Right lobe of liver (tissue), 6 donors: ENCODE data around the gene HSCB. TPM values are rescaled to one million over a fixed set of nuclear protein-coding genes. Genes with fewer than 3 reads are reported as not detected.
"Not testable (repeated sequence)": the region's sequence is repeated elsewhere in the genome, so short reads cannot be mapped to it uniquely, and the experiment has no call there.

Experiments
- ATAC-seq, 4 donors: fragments of 200-7000 bp; cut with Tn5 transposase; one replicate each; pipeline ENCODE4 v1.9.1; 2020; ENCODE audit warnings: mild to moderate bottlenecking in 4 of 4, moderate library complexity in 4 of 4
- DNase-seq, 3 donors: peaks; one replicate each; pipeline ENCODE4 v3.0.0-alpha.2; 2020
- H3K27ac ChIP-seq, 3 donors: fragments of 200-600 bp; one replicate each; pipeline ENCODE4 v1.8.0; 2022
- H3K27me3 ChIP-seq, 2 donors: fragments of 200-600 bp; one replicate each; pipeline ENCODE4 v1.8.0; 2022
- H3K36me3 ChIP-seq, 4 donors: fragments of 200-600 bp; sonication (generic) in 1 of 4; one replicate each; pipeline versions ENCODE4 v1.5.1 to v1.8.0; 2017 to 2022; ENCODE audit warnings: control low read depth in 1 of 4
- H3K4me1 ChIP-seq, 4 donors: fragments of 200-600 bp; sonication (generic) in 1 of 4; one replicate each; pipeline versions ENCODE4 v1.5.1 to v1.8.0; 2017 to 2022; ENCODE audit warnings: control low read depth in 1 of 4
- H3K4me3 ChIP-seq, 3 donors: fragments of 200-600 bp; one replicate each; pipeline ENCODE4 v1.8.0; 2022
- H3K9me3 ChIP-seq, 4 donors: fragments of 200-600 bp; sonication (generic) in 1 of 4; one replicate each; pipeline versions ENCODE4 v1.5.1 to v1.8.0; 2017 to 2022; ENCODE audit warnings: control low read depth in 1 of 4
- POLR2A ChIP-seq: fragments of 450-650 bp; IDR thresholded peaks from one replicate; pipeline ENCODE4 v1.6.1; 2017; ENCODE audit warnings: antibody characterized with exemption, mild to moderate bottlenecking
- WGBS: methylation state at CpG from one replicate; pipeline ENCODE4 v1.1.6; 2018; ENCODE audit warnings: low coverage, low lambda C conversion rate; ENCODE audit not compliant: insufficient coverage; ENCODE audit errors: missing lambda C conversion rate; 5-methylcytosine and 5-hydroxymethylcytosine counted together
- intact Hi-C, 2 donors: fragments of 100-400 bp; cut with DNase I; formaldehyde crosslinking; loops; one replicate each; pipeline versions ENCODE4 v1.11.2 to v1.14.1; 2022
- total RNA-seq, 6 experiments: library from RNA; depleted of rRNA in 2 of 6; stranded (reverse); fragments of >200 nt in 2 of 6; fragmentation: NEBNext Ultra II Directional in 3 of 6; extraction: Animal tissue kit (Norgen Biotek cat#: 25700) in 3 of 6; gene quantifications; one replicate each; pipeline versions ENCODE4 v1.1.0 to v1.2.4, GENCODE V29; 2016 to 2023
- TF ChIP-seq, protein P1 (sequence below), 4 donors: fragments of 200-600 bp in 3 of 4; fragments of 450-650 bp in 1 of 4; IDR thresholded peaks; one replicate each; pipeline versions ENCODE4 v1.5.1 to v1.8.0; 2016 to 2022; ENCODE audit warnings: antibody characterized with exemption in 4 of 4, mild to moderate bottlenecking in 2 of 4
- donor health status: DM: no; HTN: yes; CAD: no.
- donor health status: DM: no; HTN: no; CAD: no.
- donor health status: DM: no; HTN: no; CAD: no.
- donor health status: DM: no; HTN: yes; CAD: no.
- donor health status: DM: no; HTN: yes; CAD: no.

The HSCB gene
- total RNA-seq, 6 experiments from 2014 or later: 11.6 to 29.0 (median 13.4) TPM

DNA sequence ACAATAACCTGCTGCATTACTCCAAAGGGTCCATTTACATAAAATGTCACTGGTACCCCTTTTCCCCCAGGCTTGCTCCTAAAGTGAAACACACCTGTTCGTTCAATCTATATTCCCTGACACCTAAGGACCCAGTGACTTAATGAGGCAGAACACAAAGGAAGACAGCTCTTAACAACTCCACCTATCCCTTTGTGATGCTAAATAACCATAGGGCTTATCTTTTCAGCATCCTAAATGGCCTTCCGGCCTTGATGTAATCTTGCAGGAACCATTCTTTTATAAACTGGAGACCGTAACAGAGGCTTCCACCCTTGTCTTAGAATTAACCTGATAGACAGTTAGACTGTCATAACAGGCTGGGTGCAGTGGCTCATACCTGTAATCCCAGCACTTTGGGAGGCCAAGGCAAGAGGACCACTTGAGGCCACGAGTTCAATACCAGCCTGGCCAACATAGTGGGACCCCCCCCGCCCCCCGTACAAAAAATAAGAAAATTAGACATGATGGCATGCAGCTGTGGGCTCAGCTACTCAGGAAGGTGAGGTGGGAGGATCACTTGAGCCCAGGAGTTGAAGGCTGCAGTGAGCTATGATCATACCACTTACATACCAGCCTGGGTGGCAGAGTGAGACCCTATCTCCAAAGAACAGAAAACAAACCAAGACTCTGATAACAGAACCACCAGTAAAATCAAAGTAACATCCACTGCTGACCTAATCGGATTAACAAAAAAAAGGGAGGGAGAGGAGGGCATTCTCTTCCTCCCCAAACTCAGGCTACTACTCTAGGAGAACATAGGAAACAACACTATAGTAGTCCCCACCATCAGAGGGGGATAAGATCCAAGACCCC, 5.3 kb upstream of the HSCB start:
- no peak overlapping the region for H3K4me3 ChIP-seq
- H3K36me3 ChIP-seq: no peaks in the 10 kb centered on the region
- peaks cover 0 to 5% (median 2%) of the 10 kb centered on the region in 4 donors for H3K4me1 ChIP-seq
- H3K27ac ChIP-seq: no peak overlapping the region
- no peak for DNase-seq
- ATAC-seq: no peak
- intact Hi-C loops: no loop called here
- no peaks in the 10 kb centered on the region for H3K27me3 ChIP-seq
- no peaks in the 10 kb centered on the region for H3K9me3 ChIP-seq
- TF ChIP-seq POLR2A: no peak
- TF ChIP-seq, protein P1, sequence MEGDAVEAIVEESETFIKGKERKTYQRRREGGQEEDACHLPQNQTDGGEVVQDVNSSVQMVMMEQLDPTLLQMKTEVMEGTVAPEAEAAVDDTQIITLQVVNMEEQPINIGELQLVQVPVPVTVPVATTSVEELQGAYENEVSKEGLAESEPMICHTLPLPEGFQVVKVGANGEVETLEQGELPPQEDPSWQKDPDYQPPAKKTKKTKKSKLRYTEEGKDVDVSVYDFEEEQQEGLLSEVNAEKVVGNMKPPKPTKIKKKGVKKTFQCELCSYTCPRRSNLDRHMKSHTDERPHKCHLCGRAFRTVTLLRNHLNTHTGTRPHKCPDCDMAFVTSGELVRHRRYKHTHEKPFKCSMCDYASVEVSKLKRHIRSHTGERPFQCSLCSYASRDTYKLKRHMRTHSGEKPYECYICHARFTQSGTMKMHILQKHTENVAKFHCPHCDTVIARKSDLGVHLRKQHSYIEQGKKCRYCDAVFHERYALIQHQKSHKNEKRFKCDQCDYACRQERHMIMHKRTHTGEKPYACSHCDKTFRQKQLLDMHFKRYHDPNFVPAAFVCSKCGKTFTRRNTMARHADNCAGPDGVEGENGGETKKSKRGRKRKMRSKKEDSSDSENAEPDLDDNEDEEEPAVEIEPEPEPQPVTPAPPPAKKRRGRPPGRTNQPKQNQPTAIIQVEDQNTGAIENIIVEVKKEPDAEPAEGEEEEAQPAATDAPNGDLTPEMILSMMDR (IDR thresholded peaks at IDR 0.05): no peak
- WGBS: 74% methylated on average over 7 of the region's 7 CpGs

DNA sequence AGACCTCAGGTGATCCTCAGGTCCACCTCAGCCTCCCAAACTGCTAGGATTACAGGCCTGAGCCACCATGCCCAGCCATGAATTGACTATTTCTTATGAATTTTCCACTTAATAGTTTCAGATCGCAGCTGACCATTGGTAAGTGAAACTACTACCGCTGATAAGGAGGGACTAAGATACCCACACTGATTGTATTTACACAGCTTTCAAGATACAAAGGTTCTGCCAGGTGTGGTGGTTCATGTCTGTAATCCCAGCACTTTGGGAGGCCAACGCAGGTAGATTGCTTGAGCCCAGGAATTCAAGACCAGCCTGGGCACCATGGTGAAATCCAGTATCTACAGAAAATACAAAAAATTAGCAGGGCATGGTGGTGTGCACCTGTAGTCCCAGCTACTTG, 4.1 kb upstream of the HSCB start:
- TF ChIP-seq POLR2A: no peak
- TF ChIP-seq, protein P1 (IDR thresholded peaks at IDR 0.05): no peak
- ATAC-seq (no peak), DNase-seq (no peak)
- Histone ChIP-seq H3K27ac (no peak overlapping the region), H3K27me3 (no peaks in the 10 kb centered on the region), H3K36me3 (no peaks in the 10 kb centered on the region), H3K4me3 (no peak overlapping the region), H3K4me1 (peaks cover 0 to 6% (median 2%) of the 10 kb centered on the region in 4 donors), H3K9me3 (no peaks in the 10 kb centered on the region)
- intact Hi-C loops: no loop called here
- 55% methylated on average over 3 of the region's 3 CpGs for WGBS

GRCh38 chr22:28738876-28739275, 3.0 kb upstream of the HSCB start:
- intact Hi-C loops, DNase-seq: not testable (repeated sequence)
- 93% methylated on average over 8 of the region's 8 CpGs for WGBS

DNA sequence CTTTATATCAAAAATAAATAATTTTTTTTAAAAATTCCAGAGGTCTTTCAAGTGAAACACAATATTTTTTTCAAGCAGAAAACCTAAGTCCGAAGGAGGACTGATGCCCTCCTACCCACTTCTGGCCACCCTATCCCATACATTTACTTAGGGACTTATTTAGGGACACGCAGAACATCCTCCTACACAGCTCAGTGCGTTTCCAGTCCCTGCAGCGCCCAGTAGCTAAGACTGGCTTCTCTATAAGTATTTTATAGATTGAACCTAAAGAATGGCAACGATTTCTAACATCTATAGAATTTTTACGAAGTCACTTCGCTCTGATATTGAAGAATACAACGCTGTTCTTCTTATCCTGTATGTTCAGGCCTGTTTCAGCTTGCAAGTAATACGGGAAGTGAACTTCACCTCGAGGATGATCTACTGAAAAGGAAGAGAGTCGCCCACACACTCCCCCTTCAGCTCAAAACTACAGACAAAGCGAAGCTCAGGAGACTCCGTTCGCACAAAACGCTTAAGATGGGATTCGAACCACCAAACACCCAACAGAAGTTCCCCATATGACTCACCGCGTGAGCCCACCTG, 547 bp upstream of the HSCB start:
- DNase-seq: no peak
- intact Hi-C loops: no loop called here
- Histone ChIP-seq H3K9me3 (no peaks in the 10 kb centered on the region), H3K4me1 (peaks cover 0 to 16% (median 2%) of the 10 kb centered on the region in 4 donors), H3K27me3 (no peaks in the 10 kb centered on the region), H3K27ac (peak overlapping the region in 1 of 3 donors; percentile 97), H3K36me3 (peaks cover 0 to 27% (median 2%) of the 10 kb centered on the region in 4 donors), H3K4me3 (peak overlapping the region; percentile 63 to 100 (median 99))
- ATAC-seq: no peak
- TF ChIP-seq, protein P1 (IDR thresholded peaks at IDR 0.05): no peak
- no peak for TF ChIP-seq POLR2A
- 7% methylated on average over 18 of the region's 18 CpGs for WGBS

More at GRCh38 chr22:28738876-28739275, 3.0 kb upstream of the HSCB start:
- ATAC-seq, H3K27ac ChIP-seq, H3K9me3 ChIP-seq, H3K27me3 ChIP-seq, H3K4me3 ChIP-seq, H3K36me3 ChIP-seq: not testable (repeated sequence)
- peaks cover 0 to 16% (median 2%) of the 10 kb centered on the region in 4 donors for H3K4me1 ChIP-seq

GRCh38 chr22:28742562-28742962, 723 bp downstream of the HSCB start:
- Histone ChIP-seq H3K4me1 (peaks cover 0 to 26% (median 7%) of the 10 kb centered on the region in 4 donors), H3K27me3 (no peaks in the 10 kb centered on the region), H3K4me3 (peak overlapping the region; percentile 63 to 100 (median 99)), H3K36me3 (peaks cover 0 to 27% (median 2%) of the 10 kb centered on the region in 4 donors), H3K9me3 (no peaks in the 10 kb centered on the region), H3K27ac (peak overlapping the region; percentile 95 to 97 (median 97))
- TF ChIP-seq, protein P1 (IDR thresholded peaks at IDR 0.05): no peak
- no peak for TF ChIP-seq POLR2A
- no peak for ATAC-seq
- 4% methylated on average over 10 of the region's 10 CpGs for WGBS
- DNase-seq: no peak
- intact Hi-C loops: no loop called here
